ENCODE data around the gene NSMCE1.

The NSMCE1 gene

GRCh38 chr16:27242398-27242797 is 26.2 kb downstream of the NSMCE1 start:
- no peak for DNase-seq

- DNase-seq, result no peak
These were observed 26.9 kb downstream of the NSMCE1 start for GRCh38 chr16:27241658-27242057.

- no peak for DNase-seq
These were observed 27.5 kb downstream of the NSMCE1 start for GRCh38 chr16:27240948-27241531.

GRCh38 chr16:27239906-27240655 is 28.5 kb downstream of the NSMCE1 start:
- no peak for DNase-seq

GRCh38 chr16:27239026-27239425 is 29.5 kb downstream of the NSMCE1 start:
- no peak for DNase-seq

GRCh38 chr16:27238591-27238990 is 30.0 kb downstream of the NSMCE1 start:
- no peak for DNase-seq

- DNase-seq, result no peak
These were observed 30.5 kb downstream of the NSMCE1 start for GRCh38 chr16:27238016-27238587.

GRCh38 chr16:27237219-27238015 is 31.2 kb downstream of the NSMCE1 start:
- DNase-seq, result no peak

GRCh38 chr16:27236635-27237218 is 31.8 kb downstream of the NSMCE1 start:
- DNase-seq, result no peak

- no peak for DNase-seq
These were observed 32.7 kb downstream of the NSMCE1 start for GRCh38 chr16:27235938-27236245.

GRCh38 chr16:27235055-27235937 is 33.3 kb downstream of the NSMCE1 start:
- peak; percentile 67 for DNase-seq

GRCh38 chr16:27234603-27235002 is 34.0 kb downstream of the NSMCE1 start:
- DNase-seq, result no peak

GRCh38 chr16:27234171-27234570 is 34.4 kb downstream of the NSMCE1 start:
- DNase-seq, result no peak

GRCh38 chr16:27233731-27234130 is 34.8 kb downstream of the NSMCE1 start:
- no peak for DNase-seq

- DNase-seq, result no peak
These were observed 35.5 kb downstream of the NSMCE1 start for GRCh38 chr16:27232901-27233625.

- no peak for DNase-seq
These were observed 36.3 kb downstream of the NSMCE1 start for GRCh38 chr16:27232061-27232900.

- no peak for DNase-seq
These were observed 36.9 kb downstream of the NSMCE1 start for GRCh38 chr16:27231692-27232060.

- DNase-seq, result no peak
These were observed 38.0 kb downstream of the NSMCE1 start for GRCh38 chr16:27230562-27231001.

GRCh38 chr16:27229891-27230470 is 38.6 kb downstream of the NSMCE1 start:
- DNase-seq, result no peak
